ENCODE results near the gene NCAPG2. TPM values are rescaled to one million over a fixed set of nuclear protein-coding genes. Genes with fewer than 3 reads are reported as not detected.

Gene NCAPG2
- total and polyA plus RNA-seq, 10 of the 15 experiments (the other 5 are each of a cell fraction or from before 2014, with no cell fraction given), result 11.2 to 78.2 (median 49.2) TPM

DNA sequence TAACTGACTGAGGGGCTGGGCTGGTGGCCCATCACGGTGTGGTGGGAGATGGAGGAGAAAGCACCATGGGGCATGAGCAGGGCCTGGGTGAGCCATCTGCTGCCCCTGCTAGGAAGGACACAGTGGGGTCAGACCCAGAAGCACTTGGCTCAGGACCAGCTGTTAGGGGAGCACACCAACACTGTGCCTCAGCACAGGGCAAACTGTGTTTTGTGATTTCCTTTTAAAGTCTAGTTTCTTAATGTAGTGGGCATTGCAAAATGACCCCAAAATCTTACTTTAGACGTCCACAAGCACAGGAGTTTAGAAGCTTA, 41.2 kb downstream of the NCAPG2 start (continued):
- TF ChIP-seq, protein P1, sequence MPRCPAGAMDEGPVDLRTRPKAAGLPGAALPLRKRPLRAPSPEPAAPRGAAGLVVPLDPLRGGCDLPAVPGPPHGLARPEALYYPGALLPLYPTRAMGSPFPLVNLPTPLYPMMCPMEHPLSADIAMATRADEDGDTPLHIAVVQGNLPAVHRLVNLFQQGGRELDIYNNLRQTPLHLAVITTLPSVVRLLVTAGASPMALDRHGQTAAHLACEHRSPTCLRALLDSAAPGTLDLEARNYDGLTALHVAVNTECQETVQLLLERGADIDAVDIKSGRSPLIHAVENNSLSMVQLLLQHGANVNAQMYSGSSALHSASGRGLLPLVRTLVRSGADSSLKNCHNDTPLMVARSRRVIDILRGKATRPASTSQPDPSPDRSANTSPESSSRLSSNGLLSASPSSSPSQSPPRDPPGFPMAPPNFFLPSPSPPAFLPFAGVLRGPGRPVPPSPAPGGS (IDR thresholded peaks at IDR 0.05; ENCODE audit: borderline replicate concordance, insufficient read depth, low read depth, low read length, poor library complexity, severe bottlenecking), result no peak
- no peak for TF ChIP-seq RFX5 (IDR thresholded peaks at IDR 0.05; ENCODE audit: low read depth, low read length)
- TF ChIP-seq ASH2L (IDR thresholded peaks at IDR 0.05; ENCODE audit: borderline replicate concordance, low read depth), result no peak
- TF ChIP-seq, protein P2, sequence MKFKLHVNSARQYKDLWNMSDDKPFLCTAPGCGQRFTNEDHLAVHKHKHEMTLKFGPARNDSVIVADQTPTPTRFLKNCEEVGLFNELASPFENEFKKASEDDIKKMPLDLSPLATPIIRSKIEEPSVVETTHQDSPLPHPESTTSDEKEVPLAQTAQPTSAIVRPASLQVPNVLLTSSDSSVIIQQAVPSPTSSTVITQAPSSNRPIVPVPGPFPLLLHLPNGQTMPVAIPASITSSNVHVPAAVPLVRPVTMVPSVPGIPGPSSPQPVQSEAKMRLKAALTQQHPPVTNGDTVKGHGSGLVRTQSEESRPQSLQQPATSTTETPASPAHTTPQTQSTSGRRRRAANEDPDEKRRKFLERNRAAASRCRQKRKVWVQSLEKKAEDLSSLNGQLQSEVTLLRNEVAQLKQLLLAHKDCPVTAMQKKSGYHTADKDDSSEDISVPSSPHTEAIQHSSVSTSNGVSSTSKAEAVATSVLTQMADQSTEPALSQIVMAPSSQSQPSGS (IDR thresholded peaks at IDR 0.05; ENCODE audit: low read length), result no peak
- TF ChIP-seq FOXK2 (IDR thresholded peaks at IDR 0.05), result no peak

DNA sequence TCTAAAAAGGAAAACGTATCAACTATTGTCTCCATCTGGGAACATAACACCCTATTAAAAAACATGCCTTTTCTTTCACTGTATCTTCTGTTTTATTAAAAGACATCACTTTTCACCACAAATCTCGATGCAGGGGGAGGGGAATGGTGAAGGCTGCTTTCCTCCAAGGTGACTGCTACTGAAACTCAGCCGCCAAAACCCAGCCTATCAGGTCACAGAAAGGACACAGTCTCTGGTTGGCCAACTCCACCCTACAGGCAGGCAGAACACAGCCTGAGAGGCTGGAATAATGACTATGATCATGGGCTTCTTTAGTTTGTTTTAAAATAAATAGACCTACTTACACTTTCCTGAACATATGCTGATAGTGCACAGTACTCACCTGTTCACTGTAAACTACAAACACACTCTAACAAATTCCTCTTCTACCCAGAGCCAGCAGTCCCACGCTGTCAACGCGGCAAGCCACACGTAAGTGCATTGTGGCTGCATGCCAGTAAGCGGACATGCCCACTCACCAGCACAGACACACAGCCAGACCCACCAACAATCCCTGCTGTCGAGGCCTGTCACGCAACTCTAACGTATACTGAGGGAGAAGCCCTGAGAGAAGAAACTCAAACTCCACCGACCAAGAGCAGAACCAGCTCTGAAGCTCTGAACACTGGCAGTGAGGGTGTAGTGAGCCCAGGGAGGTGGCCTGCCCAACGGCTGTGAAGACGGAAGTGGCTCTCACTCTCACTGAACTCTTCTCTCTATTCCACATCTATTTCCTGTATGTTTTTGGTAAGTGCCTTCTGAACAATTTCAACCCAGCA, 41.8 kb downstream of the NCAPG2 start:
- ChIA-PET SMC1A (ENCODE audit: uncharacterized antibody, unreplicated experiment) (no interaction called here), POLR2A (no interaction called here), RAD21 (ENCODE audit: unreplicated experiment) (no interaction called here), CTCF (no interaction called here)
- in situ Hi-C loops (cut with MboI) (no loop called here), intact Hi-C loops (cut with micrococcal nuclease; ENCODE audit: unreplicated experiment) (no loop called here)
- H3K4me1 ChIP-seq (ENCODE audit: control insufficient read depth, insufficient read depth, low read length), result no peaks in the 10 kb centered on the region
- H3K4me3 ChIP-seq, result no peak overlapping the region
- no peak for DNase-seq (ENCODE audit: low read depth, low spot score)
- no peaks in the 10 kb centered on the region for H3K9me3 ChIP-seq (replicated peaks; ENCODE audit: control insufficient read depth, insufficient read depth, low read length)
- no peak for FAIRE-seq
- H3K9ac ChIP-seq (ENCODE audit: control insufficient read depth, insufficient read depth, low read length), result no peak overlapping the region
- 93% methylated on average over 14 of the region's 14 CpGs for WGBS (ENCODE audit: insufficient coverage, insufficient replicate concordance, low lambda C conversion rate, missing lambda C conversion rate)
- no TSS peak for BruUV-seq (replicated peaks)
- no peak for TF ChIP-seq CREB1 (IDR thresholded peaks at IDR 0.05; ENCODE audit: low read depth)
- TF ChIP-seq IKZF1 (conservative IDR thresholded peaks at IDR 0.05), result no peak
- TF ChIP-seq NRF1 (conservative IDR thresholded peaks at IDR 0.05; ENCODE audit: low read depth, low read length), result no peak
- H3K36me3 ChIP-seq (ENCODE audit: control insufficient read depth in 2 of 2, insufficient read depth in 2 of 2, low read length in 1 of 2), result peaks cover 12 to 17% of the 10 kb centered on the region in 2 experiments
- no peaks in the 10 kb centered on the region for H3K79me2 ChIP-seq (ENCODE audit: control insufficient read depth, insufficient read depth, low read length)
- H3K27me3 ChIP-seq (replicated peaks in 1 of 2; ENCODE audit: control insufficient read depth in 2 of 2, insufficient read depth in 2 of 2, low read length in 1 of 2), result no peaks in the 10 kb centered on the region
- H2AFZ ChIP-seq (ENCODE audit: control insufficient read depth, low read depth, low read length), result no peak overlapping the region
- no peak for ATAC-seq
- H4K20me1 ChIP-seq (ENCODE audit: control insufficient read depth, insufficient read depth), result no peaks in the 10 kb centered on the region
- H3K27ac ChIP-seq (ENCODE audit: control insufficient read depth, insufficient read depth), result no peak overlapping the region
- no peak overlapping the region for H3K4me2 ChIP-seq (ENCODE audit: control insufficient read depth, insufficient read depth)
